DMS153 (cell line): ENCODE results near the gene UBAC2.

Experiments
- DNase-seq: peaks from one replicate; lab custom pipeline; 2025; lab: John Stamatoyannopoulos, UW

The UBAC2 gene

DNA sequence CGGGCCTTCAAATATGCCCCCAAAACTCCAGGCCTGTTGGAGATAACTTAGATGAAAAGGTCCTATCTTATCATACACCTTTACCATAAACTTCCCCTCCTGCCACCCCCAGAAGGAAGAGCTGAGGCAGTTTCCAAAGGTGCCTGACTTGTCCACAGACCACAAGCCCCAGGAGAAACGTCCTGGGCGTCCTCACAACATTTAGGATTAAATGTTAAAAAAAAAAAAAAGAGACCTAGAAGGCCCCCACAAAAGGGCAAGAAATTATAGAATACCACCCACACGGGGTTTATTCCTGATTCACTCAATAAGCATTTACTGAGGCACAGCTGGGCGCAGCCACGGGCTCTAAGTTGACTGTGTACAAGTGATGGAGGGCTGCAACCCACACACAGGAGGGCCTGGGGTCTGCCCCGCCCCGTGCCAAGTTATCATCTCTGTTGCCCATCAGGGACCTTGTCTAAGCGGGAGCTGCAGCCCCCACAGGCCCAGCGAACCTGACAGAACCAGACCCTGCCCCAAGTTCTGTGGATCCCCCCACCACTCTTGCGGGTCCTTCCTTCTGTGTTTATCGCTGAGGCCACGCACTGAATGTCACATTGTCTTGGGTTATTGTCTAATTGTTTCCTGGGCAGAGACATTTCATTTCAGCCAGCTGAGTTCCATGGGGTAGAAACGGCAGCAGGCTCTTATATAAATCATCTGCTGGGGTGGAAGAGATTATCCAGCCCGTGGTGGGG, 217.6 kb downstream of the UBAC2 start:
- DNase-seq: no peak

DNA sequence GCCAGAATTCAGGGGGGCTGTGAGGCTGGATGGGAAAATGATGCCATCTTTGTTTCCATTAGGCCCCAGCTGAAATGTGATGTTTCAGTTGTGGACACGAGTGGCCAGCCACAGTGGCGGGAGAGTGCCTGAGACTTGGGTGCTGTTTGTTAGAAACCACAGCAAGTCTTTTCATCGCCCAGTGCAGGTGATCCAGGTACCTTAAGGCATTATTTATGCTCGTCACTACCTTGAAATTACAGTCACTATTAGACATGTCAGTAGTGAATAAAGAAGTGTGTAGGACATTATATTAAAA, 218.1 kb downstream of the UBAC2 start:
- DNase-seq: no peak

- DNase-seq: no peak
Measured at GRCh38 chr13:99419591-99420243, 219.1 kb downstream of the UBAC2 start.

- no peak for DNase-seq
Measured at GRCh38 chr13:99421271-99421670, 220.6 kb downstream of the UBAC2 start.

DNA sequence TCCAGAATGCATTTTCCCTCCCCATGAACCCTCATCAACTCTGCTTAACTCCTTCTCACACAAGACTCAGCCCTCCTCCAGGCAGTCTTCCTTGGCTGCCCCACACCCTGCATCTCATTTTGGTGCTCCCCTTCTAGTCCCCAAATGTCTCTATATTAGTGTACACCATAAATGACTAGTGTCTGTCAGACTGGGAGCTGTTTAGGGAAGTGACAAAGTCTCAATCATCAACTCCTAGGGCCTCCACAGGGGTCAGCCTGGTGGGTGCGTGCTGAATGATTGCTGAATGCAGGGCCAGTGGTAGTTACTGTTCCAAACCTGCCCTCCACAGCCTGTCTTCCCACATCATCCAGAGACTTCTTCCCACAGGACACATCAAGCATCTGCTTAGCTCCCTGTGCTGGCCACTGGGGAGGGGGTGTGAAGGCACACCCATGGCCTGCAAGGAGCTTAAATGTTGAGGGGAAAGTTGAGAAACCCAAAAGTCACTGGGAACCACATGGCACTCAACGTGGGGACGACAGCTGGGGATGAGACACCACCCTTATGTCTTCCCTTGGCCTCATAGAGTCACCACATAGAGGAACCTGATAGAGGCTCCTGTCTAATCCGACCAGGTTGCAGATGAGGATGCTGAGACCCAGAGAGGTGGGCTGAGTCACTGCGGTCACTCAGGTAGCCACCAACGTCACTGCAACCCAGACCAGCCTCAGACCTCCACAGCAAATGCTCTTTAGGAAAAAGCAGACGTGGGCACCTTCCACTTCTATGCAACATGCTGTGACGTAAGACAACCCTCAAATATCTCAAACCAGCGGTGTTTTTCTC, 221.3 kb downstream of the UBAC2 start:
- DNase-seq: no peak

DNA sequence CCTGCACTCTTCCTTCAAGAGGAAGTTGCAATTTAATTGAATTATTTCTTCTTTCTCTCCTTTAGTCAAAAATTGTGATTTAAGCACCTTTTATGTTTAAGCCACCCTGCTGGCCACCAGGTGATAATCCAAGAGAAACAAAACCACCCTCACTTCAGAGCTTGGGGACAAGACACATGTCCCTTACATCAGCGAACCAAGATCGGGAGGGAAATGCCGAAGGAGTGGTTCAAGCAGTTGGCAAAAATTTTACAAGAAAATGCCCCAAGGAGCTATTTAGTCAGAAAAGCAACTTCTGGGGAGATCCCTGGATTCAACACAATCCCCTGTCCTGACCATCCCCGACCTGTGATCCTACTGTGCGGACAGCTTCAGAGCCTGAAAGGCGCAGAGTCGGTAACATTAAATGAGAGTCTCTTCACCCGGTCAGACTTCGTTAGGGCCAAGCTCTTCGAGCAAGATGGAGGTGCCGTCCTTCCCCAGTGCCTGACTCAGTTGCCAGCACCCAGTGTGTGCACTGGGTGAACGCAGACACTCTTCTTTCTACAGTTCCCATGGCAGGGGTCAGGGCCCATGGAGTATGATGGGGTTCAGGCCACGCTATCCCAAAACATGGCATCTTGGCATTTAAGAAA, 222.0 kb downstream of the UBAC2 start:
- DNase-seq: no peak

DNA sequence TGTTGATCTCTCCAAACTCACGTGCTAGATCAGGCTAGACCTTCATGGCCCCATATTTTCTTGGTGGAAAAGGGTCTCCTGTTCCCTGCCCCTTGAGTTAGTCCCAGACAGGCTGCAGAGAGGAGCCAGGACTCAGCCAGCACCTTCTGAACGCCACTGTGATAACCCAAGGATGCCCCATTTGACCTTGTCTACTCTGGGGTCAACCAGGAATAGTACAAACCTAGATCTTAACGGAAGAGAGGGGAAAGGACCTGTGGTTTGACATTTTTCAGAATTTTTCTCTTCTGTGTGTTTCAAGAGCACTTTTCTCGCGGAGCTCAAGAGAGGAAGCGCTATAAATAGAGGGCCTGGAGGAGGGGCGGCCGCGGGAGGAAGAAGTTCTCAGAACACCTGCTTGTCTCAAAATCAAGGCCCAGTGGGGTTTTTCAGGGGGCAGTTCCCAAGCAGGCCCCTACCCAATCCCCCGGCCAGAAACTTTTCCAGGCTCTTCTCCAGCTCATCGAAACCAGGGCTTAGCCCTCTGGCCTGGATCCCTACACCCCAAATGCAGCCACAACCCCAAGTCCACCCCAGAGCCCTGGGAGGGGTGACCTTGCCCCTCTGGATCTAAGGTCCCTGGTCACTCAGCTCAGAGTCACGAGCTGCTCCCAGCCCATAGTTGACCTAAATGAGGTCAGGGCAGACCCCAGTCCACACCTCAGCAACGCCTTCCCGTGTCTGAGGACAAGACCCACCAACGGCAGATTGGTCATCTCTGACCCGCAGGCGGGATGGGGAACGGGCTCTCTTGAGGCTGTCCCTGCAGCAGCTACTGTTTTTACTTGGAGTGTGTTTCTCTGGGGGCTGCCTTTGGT, 225.1 kb downstream of the UBAC2 start:
- no peak for DNase-seq

DNA sequence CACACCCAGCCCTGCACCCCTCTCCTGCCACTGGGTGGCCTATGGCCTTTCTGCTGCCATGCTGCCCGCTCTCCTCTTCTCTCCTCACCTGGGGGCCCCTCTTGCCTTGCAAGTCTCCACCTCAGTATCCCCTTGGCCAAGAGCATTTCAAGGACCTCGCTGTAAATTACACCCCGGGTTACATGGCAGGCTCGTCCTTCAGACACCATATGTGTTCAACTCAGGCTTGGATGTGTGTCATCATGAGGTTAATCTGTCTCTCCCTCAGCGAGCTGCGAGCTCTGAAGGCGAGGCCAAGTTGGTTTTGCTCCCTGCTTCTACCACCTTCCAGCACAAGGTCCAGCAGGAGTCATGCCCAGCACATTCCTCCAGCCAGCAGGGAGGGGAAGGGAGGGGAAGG, 225.8 kb downstream of the UBAC2 start:
- no peak for DNase-seq

- DNase-seq: no peak
Measured at GRCh38 chr13:99429670-99430069, 229.0 kb downstream of the UBAC2 start.

DNA sequence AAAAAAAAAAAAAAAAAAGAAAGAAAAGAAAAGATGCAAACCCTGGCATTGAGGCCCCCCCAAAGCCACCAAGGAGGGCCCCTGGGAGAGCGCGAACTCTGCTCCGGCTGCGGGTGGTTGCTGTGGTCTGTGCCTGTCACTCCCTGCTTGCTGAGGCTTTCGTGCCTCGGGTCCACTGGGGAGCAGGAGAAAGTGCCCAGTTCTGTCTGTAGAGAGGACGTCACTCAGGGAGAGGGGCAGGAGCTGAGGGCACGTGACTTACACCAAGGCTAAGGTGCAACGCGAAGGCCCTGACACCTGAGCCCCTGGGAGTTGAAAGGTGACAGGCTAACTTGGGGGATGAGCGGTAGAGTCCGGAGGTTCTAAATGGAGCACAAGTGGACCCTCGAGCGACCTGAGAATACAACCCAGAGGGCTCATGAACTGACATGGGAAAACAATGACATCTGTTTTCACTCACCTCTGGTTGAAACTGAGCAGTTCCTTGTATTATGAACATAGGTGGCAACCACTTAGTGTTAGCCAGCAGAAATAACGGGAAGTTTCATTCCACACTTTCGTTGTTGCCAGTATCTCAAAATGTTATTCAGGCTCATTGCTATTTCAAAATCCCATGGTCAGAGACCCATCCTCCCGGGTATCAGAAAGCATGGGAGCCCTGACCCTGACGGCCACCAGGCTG, 231.4 kb downstream of the UBAC2 start:
- DNase-seq: no peak

DNA sequence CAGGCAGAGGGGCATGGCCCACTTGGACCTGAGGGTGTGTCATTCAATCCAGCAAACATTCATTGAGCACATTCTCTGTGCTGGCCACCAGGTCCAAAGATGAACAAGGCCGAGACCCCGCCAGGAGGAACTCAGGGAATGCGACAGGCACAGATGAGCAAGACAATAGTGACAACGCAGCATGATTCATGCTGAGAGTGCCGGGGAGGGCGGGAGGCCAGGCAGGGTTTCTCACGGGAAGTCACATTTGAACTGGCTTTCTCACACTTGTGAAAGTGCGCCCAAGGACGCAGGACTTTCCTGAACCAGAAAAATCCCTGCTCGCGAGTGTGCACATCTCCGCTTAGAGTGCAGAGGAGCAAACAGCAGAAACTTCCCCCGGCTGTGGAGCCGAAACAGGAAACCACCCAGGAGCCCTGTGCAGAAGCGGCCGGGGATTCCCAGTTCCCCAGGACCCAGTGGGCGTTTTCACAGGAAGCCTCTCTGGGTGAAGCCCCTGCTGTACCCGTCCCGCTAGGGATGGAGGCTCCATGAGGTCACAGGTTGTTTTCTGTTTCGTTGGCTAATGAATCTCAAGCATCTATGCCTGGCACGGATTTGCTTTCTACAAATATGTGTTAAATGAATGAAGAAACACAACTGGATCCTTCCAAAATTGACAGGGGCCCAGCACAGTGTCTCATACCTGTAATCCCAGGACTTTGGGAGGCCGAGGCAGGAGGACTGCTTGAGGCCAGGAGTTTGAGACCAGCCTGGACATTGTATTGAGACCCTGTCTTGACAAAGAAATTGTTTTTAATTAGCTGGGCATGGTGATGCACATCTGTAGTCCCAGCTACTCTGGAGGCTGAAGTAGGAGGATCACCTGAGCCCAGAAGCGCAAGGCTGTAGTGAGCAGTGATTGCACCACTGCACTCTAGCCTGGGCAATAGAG, 232.2 kb downstream of the UBAC2 start:
- no peak for DNase-seq

DNA sequence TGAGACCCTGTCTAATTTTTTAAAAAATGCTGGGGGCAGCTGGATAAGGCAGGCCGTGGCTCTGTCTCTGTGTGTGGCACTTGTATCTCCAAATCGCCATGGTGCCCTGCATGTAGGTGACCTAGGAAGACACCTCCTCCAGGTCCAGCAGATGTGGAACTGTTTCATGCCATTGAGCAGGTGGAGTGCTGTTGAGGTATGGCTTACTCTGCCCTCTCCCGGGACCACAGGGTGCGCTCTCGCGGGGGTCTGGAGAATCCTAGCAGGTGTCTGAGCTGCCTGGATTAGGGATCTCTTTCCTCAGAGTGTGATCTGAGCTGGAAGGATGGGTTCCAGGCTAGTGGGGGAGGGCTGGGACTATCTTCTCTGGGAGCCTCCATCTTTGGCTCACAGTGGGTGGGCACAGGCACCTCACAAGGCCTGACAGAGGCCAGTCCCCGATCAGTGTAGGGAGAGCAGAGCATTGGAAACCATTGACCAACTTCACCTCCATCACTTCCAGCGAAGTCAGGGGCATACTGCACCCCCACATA, 233.0 kb downstream of the UBAC2 start:
- DNase-seq: no peak

DNA sequence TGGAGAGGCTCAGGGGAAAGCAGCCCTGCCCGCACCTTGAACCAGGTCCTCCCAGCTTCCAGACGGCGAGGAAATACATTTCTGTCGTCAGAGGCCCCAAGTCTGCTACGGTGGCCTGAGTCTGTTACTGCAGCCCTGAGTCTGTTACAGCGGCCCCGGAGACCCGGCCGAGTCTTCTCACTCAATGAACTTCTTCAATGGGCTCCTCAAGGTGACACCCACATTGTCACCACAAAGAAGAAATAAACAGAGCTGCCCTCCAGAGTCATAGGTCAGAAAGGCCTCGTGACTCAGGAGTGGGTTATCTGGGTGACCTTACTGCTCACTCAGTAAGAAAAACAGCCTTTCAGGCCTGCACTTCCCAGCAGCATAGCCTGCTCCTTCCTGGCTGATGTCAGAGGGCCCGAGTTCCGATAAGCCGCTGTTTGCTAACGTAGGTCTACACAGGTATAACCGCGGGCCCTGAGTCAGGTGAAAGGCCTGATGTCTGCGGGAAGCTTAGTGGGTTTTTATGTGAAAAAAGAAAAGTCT, 233.7 kb downstream of the UBAC2 start:
- no peak for DNase-seq

DNA sequence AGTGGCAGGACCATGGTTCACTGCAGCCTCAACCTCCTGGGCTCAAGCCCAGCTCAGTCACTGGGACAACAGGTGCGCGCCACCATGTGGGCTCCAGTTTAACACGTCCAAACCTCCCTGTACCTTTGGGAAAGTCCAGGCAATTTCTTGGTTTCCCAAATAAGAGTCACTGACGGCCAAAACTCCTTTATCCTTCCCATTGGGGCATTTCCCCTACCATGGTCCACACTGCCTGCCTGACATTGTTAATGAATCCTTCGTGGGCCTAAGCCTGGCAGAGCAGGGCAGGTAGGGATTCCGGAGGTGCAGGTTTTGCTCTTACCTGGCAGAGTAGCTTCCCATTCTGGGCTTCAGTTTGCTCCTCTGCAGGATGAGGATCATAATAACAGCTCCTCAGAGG, 234.5 kb downstream of the UBAC2 start:
- no peak for DNase-seq

GRCh38 chr13:99435998-99436397, 235.3 kb downstream of the UBAC2 start:
- no peak for DNase-seq
